ENCODE data around the gene NIPA2. TPM values are rescaled to one million over a fixed set of nuclear protein-coding genes. Genes with fewer than 3 reads are reported as not detected.

NIPA2 gene
- total and polyA plus RNA-seq, 2 of the 13 experiments (the other 11 are each of a cell fraction or from before 2014, with no cell fraction given), result 29.0 to 56.2 TPM

Other genes starting within 250 kb of the NIPA2 start
- 13.2 and 14.8 TPM in 2 replicates for gene NIPA1, start 52.0 kb upstream of the NIPA2 start, total RNA-seq (2016; rRNA removed; fragmentation: Illumina TruSeq; extraction: Trizol)
- gene NIPA1, start 52.0 kb upstream of the NIPA2 start, polyA plus RNA-seq (2011; rRNA removed), result 16.8 and 19.6 TPM in 2 replicates
- gene CYFIP1, start 141.7 kb downstream of the NIPA2 start, total RNA-seq (2016; rRNA removed; fragmentation: Illumina TruSeq; extraction: Trizol), result 58.3 and 68.2 TPM in 2 replicates
- 38.1 and 39.0 TPM in 2 replicates for gene CYFIP1, start 141.7 kb downstream of the NIPA2 start, polyA plus RNA-seq (2011; rRNA removed)
- 23.4 and 25.0 TPM in 2 replicates for gene TUBGCP5, start 200.9 kb downstream of the NIPA2 start, total RNA-seq (2016; rRNA removed; fragmentation: Illumina TruSeq; extraction: Trizol)
- 6.8 and 7.2 TPM in 2 replicates for gene TUBGCP5, start 200.9 kb downstream of the NIPA2 start, polyA plus RNA-seq (2011; rRNA removed)